ENCODE results near the gene TBKBP1.

TBKBP1 gene

DNA sequence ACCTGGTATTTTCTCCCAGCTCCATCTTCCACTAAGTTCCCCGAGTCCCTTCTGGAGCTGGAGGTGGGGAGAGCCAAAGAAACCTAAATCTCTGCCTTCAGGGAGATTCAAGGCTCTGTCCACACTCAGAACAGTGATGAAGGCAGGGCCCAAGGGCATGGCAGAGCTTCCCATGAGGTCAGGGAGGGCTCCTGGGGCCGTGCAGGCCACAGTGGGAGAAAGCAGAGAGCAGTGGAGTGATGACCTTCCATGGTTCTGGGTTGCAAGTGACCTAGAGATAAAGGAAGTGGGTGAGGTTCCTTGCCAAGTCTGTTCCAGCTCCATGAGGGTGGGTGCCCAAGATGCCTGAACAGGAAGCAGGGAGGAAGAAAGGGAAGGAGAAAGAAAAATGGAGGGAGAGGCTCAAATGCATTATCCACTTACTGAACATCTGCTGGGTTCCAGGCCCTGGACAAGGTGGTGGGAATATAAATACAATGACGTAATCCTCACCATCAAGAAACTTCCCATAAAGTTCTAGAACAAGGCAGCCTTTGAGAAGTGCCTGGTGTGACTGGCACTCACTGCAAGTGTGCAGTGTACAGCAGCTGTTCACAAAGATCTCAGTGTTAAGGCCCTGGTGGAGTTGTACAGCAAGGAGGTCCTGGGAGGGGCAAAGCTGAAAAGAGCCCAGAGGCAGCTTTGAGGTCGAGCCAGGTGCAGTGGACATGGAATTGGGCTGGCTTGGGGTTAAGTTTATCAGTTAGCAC, 13.3 kb downstream of the TBKBP1 start:
- Histone ChIP-seq H3K27ac (ENCODE audit: low read depth, low read length, poor library complexity, severe bottlenecking) (no peak overlapping the region), H3K9ac (ENCODE audit: low read length) (no peak overlapping the region), H3K9me2 (ENCODE audit: low read depth, low read length) (no peaks in the 10 kb centered on the region), H3K9me3 (ENCODE audit: low read length) (no peaks in the 10 kb centered on the region), H3K4me3 (ENCODE audit: low read depth, low read length, poor library complexity, severe bottlenecking) (no peak overlapping the region), H3K79me2 (ENCODE audit: insufficient read depth, low read length) (no peaks in the 10 kb centered on the region), H3K36me3 (ENCODE audit: insufficient read depth, low read length) (peaks cover 31% of the 10 kb centered on the region), H3K4me2 (ENCODE audit: low read length) (no peak overlapping the region), H2AFZ (ENCODE audit: low read length) (no peak overlapping the region), H3K27me3 (ENCODE audit: insufficient read depth, low read length) (peaks cover 7% of the 10 kb centered on the region; the same call in 1 of the 2 replicates), H3K4me1 (ENCODE audit: insufficient read depth, low read length, severe bottlenecking) (peaks cover 33% of the 10 kb centered on the region), H3F3A (ENCODE audit: insufficient read depth, low read length) (0 out of 2 replicates have a peak, but pooled peaks cover 3% of the 10 kb centered on the region), H4K20me1 (ENCODE audit: insufficient read depth, low read length) (no peaks in the 10 kb centered on the region)
- no peak for TF ChIP-seq EZH2 (IDR thresholded peaks at IDR 0.05; ENCODE audit: borderline replicate concordance, low read length)
- TF ChIP-seq, protein P1, sequence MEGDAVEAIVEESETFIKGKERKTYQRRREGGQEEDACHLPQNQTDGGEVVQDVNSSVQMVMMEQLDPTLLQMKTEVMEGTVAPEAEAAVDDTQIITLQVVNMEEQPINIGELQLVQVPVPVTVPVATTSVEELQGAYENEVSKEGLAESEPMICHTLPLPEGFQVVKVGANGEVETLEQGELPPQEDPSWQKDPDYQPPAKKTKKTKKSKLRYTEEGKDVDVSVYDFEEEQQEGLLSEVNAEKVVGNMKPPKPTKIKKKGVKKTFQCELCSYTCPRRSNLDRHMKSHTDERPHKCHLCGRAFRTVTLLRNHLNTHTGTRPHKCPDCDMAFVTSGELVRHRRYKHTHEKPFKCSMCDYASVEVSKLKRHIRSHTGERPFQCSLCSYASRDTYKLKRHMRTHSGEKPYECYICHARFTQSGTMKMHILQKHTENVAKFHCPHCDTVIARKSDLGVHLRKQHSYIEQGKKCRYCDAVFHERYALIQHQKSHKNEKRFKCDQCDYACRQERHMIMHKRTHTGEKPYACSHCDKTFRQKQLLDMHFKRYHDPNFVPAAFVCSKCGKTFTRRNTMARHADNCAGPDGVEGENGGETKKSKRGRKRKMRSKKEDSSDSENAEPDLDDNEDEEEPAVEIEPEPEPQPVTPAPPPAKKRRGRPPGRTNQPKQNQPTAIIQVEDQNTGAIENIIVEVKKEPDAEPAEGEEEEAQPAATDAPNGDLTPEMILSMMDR (IDR thresholded peaks at IDR 0.05; ENCODE audit: low read length) = no peak

GRCh38 chr17:47707884-47708283, 13.9 kb downstream of the TBKBP1 start:
- TF ChIP-seq, protein P1 (IDR thresholded peaks at IDR 0.05; ENCODE audit: low read length) = no peak
- no peak for TF ChIP-seq EZH2 (IDR thresholded peaks at IDR 0.05; ENCODE audit: borderline replicate concordance, low read length)
- Histone ChIP-seq H3F3A (ENCODE audit: insufficient read depth, low read length) (0 out of 2 replicates have a peak, but pooled peaks cover 3% of the 10 kb centered on the region), H3K27me3 (ENCODE audit: insufficient read depth, low read length) (peaks cover 7% of the 10 kb centered on the region; the same call in 1 of the 2 replicates), H3K79me2 (ENCODE audit: insufficient read depth, low read length) (no peaks in the 10 kb centered on the region), H3K27ac (ENCODE audit: low read depth, low read length, poor library complexity, severe bottlenecking) (no peak overlapping the region), H2AFZ (ENCODE audit: low read length) (no peak overlapping the region), H3K4me3 (ENCODE audit: low read depth, low read length, poor library complexity, severe bottlenecking) (no peak overlapping the region), H3K4me2 (ENCODE audit: low read length) (no peak overlapping the region), H3K9me3 (ENCODE audit: low read length) (no peaks in the 10 kb centered on the region), H3K9me2 (ENCODE audit: low read depth, low read length) (no peaks in the 10 kb centered on the region), H3K4me1 (ENCODE audit: insufficient read depth, low read length, severe bottlenecking) (peaks cover 28% of the 10 kb centered on the region), H3K9ac (ENCODE audit: low read length) (no peak overlapping the region), H4K20me1 (ENCODE audit: insufficient read depth, low read length) (no peaks in the 10 kb centered on the region), H3K36me3 (ENCODE audit: insufficient read depth, low read length) (peaks cover 31% of the 10 kb centered on the region)

DNA sequence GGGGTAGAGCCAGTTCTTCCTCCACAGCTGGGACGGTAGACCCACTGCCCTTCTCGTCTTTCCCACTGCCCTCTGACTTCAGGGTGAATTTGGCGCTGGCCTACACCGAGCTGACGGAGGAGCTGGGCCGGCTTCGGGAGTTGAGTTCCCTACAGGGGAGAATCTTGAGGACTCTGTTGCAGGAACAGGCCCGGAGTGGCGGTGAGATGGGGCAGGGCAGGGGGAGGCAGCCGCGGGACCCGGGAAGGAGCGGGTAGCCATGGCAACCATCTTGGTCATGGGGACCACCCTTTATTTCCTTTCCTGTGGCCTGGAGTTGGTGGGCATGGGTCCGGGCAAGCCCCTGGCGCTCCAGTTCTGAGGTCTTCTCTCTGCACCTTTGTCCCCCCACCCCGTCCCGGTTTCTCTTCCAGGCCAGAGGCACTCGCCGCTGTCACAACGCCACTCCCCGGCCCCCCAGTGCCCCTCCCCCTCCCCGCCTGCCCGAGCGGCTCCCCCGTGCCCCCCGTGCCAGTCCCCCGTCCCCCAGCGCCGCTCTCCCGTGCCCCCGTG, 14.4 kb downstream of the TBKBP1 start:
- Histone ChIP-seq H3K79me2 (ENCODE audit: insufficient read depth, low read length) (no peaks in the 10 kb centered on the region), H2AFZ (ENCODE audit: low read length) (no peak overlapping the region), H3K27me3 (ENCODE audit: insufficient read depth, low read length) (peaks cover 7% of the 10 kb centered on the region; the same call in 1 of the 2 replicates), H3K4me1 (ENCODE audit: insufficient read depth, low read length, severe bottlenecking) (peaks cover 23% of the 10 kb centered on the region), H3K9ac (ENCODE audit: low read length) (no peak overlapping the region), H3K27ac (ENCODE audit: low read depth, low read length, poor library complexity, severe bottlenecking) (no peak overlapping the region), H3K4me3 (ENCODE audit: low read depth, low read length, poor library complexity, severe bottlenecking) (no peak overlapping the region), H3K9me2 (ENCODE audit: low read depth, low read length) (no peaks in the 10 kb centered on the region), H4K20me1 (ENCODE audit: insufficient read depth, low read length) (no peaks in the 10 kb centered on the region), H3K36me3 (ENCODE audit: insufficient read depth, low read length) (peaks cover 31% of the 10 kb centered on the region), H3F3A (ENCODE audit: insufficient read depth, low read length) (0 out of 2 replicates have a peak, but pooled peaks cover 3% of the 10 kb centered on the region), H3K4me2 (ENCODE audit: low read length) (no peak overlapping the region), H3K9me3 (ENCODE audit: low read length) (no peaks in the 10 kb centered on the region)
- TF ChIP-seq, protein P1 (IDR thresholded peaks at IDR 0.05; ENCODE audit: low read length) = no peak
- TF ChIP-seq EZH2 (IDR thresholded peaks at IDR 0.05; ENCODE audit: borderline replicate concordance, low read length) = no peak

Data from OCI-LY1 (cell line).